Osteocyte (in vitro differentiated cells): ENCODE results near the gene PITPNC1. TPM values are rescaled to one million over a fixed set of nuclear protein-coding genes. Genes with fewer than 3 reads are reported as not detected.

ENCODE experiments used
- DNase-seq: peaks from one replicate; pipeline ENCODE4 v3.0.0; 2021; ENCODE audit warnings: mixed read lengths; ENCODE audit not compliant: unreplicated experiment; ENCODE audit errors: extremely low spot score
- H3K27ac Mint-ChIP-seq: one replicate; pipeline ENCODE4 v1.8.0; 2021; ENCODE audit warnings: mild to moderate bottlenecking, mixed read lengths; ENCODE audit not compliant: unreplicated experiment
- H3K27me3 Mint-ChIP-seq: one replicate; pipeline ENCODE4 v1.8.0; 2021; ENCODE audit warnings: mixed read lengths; ENCODE audit not compliant: unreplicated experiment
- H3K36me3 Mint-ChIP-seq: one replicate; pipeline ENCODE4 v1.8.0; 2021; ENCODE audit warnings: mixed read lengths; ENCODE audit not compliant: unreplicated experiment
- H3K4me1 Mint-ChIP-seq: one replicate; pipeline ENCODE4 v1.8.0; 2021; ENCODE audit warnings: mixed read lengths; ENCODE audit not compliant: unreplicated experiment
- H3K4me3 Mint-ChIP-seq: one replicate; pipeline ENCODE4 v1.8.0; 2021; ENCODE audit warnings: mild to moderate bottlenecking, moderate library complexity, mixed read lengths; ENCODE audit not compliant: unreplicated experiment
- H3K9me3 Mint-ChIP-seq: one replicate; pipeline ENCODE4 v1.8.0; 2021; ENCODE audit warnings: mixed read lengths; ENCODE audit not compliant: unreplicated experiment
- CTCF ChIP-seq: fragments of 200-600 bp; sonication (generic); IDR thresholded peaks from 2 replicates; pipeline ENCODE4 v1.5.0; 2021; ENCODE audit warnings: antibody characterized with exemption, mild to moderate bottlenecking, moderate library complexity
- total RNA-seq: library from RNA; stranded (reverse); gene quantifications from 2 replicates; pipeline ENCODE4 v1.2.1, GENCODE V29; 2021

The PITPNC1 gene
- total RNA-seq, 1 donor from 2014 or later = 18.0 TPM

GRCh38 chr17:67412032-67412431 is 35.0 kb downstream of the PITPNC1 start:
- peaks cover 7% of the 10 kb centered on the region for H3K9me3 Mint-ChIP-seq
- H3K4me1 Mint-ChIP-seq = no peaks in the 10 kb centered on the region
- no peak for DNase-seq
- no peak for TF ChIP-seq CTCF
- no peaks in the 10 kb centered on the region for H3K27me3 Mint-ChIP-seq
- H3K27ac Mint-ChIP-seq = no peak overlapping the region
- H3K36me3 Mint-ChIP-seq = no peaks in the 10 kb centered on the region
- H3K4me3 Mint-ChIP-seq = no peak overlapping the region

GRCh38 chr17:67412941-67413340 is 35.9 kb downstream of the PITPNC1 start:
- Mint-ChIP-seq H3K36me3 (no peaks in the 10 kb centered on the region), H3K27ac (no peak overlapping the region), H3K27me3 (no peaks in the 10 kb centered on the region), H3K4me1 (no peaks in the 10 kb centered on the region), H3K4me3 (no peak overlapping the region), H3K9me3 (peaks cover 7% of the 10 kb centered on the region)
- TF ChIP-seq CTCF = no peak
- DNase-seq = no peak

GRCh38 chr17:67413388-67413787 is 36.3 kb downstream of the PITPNC1 start:
- H3K36me3 Mint-ChIP-seq = no peaks in the 10 kb centered on the region
- H3K4me3 Mint-ChIP-seq = no peak overlapping the region
- DNase-seq = no peak
- no peak for TF ChIP-seq CTCF
- H3K27ac Mint-ChIP-seq = no peak overlapping the region
- no peaks in the 10 kb centered on the region for H3K4me1 Mint-ChIP-seq
- H3K27me3 Mint-ChIP-seq = no peaks in the 10 kb centered on the region
- peaks cover 7% of the 10 kb centered on the region for H3K9me3 Mint-ChIP-seq

- Mint-ChIP-seq H3K4me1 (no peaks in the 10 kb centered on the region), H3K9me3 (peaks cover 7% of the 10 kb centered on the region), H3K27me3 (no peaks in the 10 kb centered on the region), H3K27ac (no peak overlapping the region), H3K4me3 (no peak overlapping the region), H3K36me3 (no peaks in the 10 kb centered on the region)
- TF ChIP-seq CTCF = no peak
- DNase-seq = no peak
Measured at GRCh38 chr17:67414130-67414529, 37.0 kb downstream of the PITPNC1 start.

- TF ChIP-seq CTCF = no peak
- Mint-ChIP-seq H3K4me1 (no peaks in the 10 kb centered on the region), H3K27me3 (no peaks in the 10 kb centered on the region), H3K36me3 (no peaks in the 10 kb centered on the region), H3K27ac (no peak overlapping the region), H3K4me3 (no peak overlapping the region), H3K9me3 (peaks cover 7% of the 10 kb centered on the region)
- no peak for DNase-seq
Measured at GRCh38 chr17:67414559-67414958, 37.5 kb downstream of the PITPNC1 start.
